Right lung (tissue), 5 donors: Measurements from ENCODE around the gene PLEKHA7. TPM values are rescaled to one million over a fixed set of nuclear protein-coding genes. Genes with fewer than 3 reads are reported as not detected.

Experiments
- DNase-seq, 2 donors: peaks; one replicate each; pipeline ENCODE4 v3.0.0-alpha.2; 2013
- polyA plus RNA-seq, 5 donors: library from polyadenylated mRNA; unstranded; fragments of 120-200 nt; gene quantifications; one replicate each; pipeline versions ENCODE4 v1.2.1 to v1.2.3, GENCODE V29; 2013; ENCODE audit warnings: inconsistent platforms in 1 of 5, low replicate concordance in 1 of 5; ENCODE audit not compliant: insufficient read length in 5 of 5, insufficient read depth in 1 of 5

The PLEKHA7 gene
- polyA plus RNA-seq, 5 donors: 21.2 to 31.8 (median 29.6) TPM

DNA sequence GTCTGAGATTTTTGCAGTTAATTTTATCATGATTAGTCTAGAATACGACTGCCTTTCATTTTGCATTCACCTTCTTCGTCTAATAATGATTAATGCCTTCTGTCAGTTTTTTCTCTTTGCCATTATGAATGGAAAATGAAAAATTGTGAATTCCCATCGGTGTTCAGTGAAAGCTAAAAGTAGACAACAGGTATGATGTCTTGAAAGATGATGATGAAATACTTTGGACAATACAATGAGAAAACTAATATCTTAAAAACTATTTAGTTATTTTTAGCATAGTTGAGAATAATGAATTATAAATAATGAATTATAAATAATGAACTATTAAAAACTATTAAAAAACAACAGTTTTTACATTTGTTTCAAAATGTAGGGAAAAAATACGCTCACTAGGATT is 270.7 kb downstream of the PLEKHA7 start:
- DNase-seq: no peak

DNA sequence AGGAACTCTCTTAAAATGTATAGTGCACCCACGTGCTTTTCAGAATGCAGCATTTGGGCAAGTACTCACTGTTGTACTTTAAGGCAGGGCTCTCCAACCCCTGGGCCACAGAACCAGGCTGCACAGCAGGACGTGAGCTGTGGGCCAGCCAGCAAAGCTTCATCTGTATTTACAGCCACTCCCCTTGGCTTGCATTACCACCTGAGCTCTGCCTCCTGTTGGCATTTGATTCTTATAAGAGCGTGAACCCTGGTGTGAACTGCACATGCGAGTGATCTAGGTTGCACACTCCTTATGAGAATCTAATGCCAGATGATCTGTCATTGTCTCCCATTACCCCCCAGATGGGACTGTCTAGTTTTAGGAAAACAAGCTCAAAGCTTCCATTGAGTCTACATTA is 272.7 kb downstream of the PLEKHA7 start:
- no peak for DNase-seq

DNA sequence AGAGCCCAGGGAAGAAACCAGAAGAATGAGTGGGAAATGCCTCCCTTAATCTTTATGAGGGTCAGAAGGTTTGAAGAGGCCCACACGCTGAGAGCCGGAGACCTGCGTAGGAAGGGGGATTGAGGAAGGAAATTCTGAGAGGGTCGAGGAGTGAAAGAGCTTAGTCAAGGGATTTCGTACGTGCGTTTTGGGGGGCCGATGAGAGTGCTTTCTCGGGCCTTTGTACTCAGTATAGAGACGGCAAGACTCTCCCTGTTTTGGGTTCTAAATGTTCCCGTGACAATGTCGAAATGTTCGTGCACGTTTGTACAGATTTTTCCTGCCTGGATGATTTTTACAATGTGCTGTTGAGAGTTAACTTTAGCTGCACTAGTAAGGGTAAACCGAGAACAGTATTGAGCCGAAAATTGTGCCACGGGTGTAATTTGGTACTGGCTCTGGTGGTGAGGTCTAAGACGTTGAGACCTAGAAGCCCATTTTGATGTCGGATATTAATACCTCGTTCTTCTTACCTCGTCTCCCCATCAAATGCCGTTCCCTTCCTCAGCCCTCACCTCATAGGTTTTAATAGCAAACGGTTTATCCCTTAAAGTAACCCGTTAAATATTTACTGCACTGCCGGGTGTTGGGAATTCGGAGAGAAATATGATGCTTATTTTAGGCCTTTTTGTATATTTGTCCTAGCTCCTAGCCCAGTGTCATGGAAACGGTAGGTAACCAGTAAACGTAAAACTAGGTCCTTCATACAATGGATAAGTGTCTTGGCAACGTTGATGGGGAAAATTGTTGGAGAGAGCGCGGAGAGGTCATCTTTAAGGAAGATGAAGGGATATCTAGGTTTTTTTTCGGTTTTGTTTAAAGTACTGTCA is 275.0 kb downstream of the PLEKHA7 start:
- DNase-seq: peak; percentile 21 to 41

DNA sequence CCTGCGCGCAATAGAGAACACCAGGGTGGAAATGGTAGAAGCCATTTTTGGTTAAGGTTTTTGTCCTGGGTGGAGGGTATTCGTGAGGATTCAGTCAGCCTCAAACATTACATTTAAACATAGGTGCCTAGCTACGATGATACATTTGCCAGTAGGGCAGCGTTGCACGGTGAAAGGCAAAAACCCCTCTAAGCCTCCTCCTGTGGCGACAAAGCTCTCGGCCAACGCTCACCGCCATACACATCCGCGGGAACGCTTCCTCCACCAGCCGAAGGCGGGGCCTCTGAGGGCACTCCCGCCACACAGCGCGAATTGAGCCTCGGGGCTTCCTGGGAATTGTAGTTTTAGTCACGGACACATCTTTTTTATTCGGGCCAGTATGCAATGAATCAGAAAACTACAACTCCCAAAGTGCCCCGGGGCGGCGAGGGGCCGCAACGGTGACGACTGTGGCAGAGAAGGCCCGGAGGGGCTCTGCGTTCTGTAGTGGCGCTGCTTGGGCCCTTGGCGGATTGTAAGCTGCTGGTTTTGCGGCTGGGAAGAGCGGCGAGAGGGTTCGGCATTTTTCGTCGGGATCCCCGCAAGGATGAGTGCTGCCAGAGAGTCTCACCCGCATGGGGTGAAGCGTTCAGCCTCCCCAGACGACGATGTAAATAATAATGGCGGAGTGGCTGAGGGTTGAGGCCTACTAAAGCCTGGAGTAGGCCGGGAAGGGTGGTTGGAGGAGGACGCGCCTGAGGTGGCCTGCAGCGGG is 275.8 kb downstream of the PLEKHA7 start, which contains the start of gene C11orf58:
Gene C11orf58, plus strand, starts transcription at position 455 of the 754 bp plus-strand sequence. Its CDS starts 132 bp downstream, at position 587.
- DNase-seq: peak; percentile 97

DNA sequence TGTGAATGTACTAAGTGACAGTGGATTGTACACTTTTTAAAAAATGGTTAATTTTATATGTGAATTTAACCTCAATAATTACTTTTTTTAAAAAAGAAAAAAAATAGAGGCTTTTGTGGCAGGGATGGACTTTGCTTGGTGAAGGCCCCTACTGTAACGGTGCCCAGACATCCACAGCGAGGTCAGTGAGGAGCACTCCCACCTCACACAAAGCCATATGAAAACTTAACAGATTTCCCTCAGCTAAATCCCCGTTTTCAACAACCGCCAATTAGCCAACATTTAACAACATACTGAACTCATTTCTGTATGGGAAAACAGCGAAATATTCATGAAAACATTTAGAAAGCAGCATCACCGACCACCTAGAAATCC is 276.4 kb downstream of the PLEKHA7 start:
- no peak for DNase-seq

Other genes starting within 250 kb of the PLEKHA7 start
- 1,000 to 10,000 TPM; 1,469 to 1,656 (median 1,580) TPM for gene RPS13, start 63.3 kb upstream of the PLEKHA7 start, polyA plus RNA-seq
- gene PIK3C2A, start 193.6 kb upstream of the PLEKHA7 start, polyA plus RNA-seq: 10 to 100 TPM; 34.7 to 67.0 (median 61.3) TPM